22Rv1 (cell line): ENCODE measurements around the gene UQCRC1.

Experiments used
- ZFX ChIP-seq: fragments of 450-650 bp; IDR thresholded peaks from 2 replicates; pipeline ENCODE4 v1.6.1; 2017; ENCODE audit warnings: antibody characterized with exemption, borderline replicate concordance
- TF ChIP-seq, protein P1 (sequence below): fragments of 450-650 bp; IDR thresholded peaks from 2 replicates; pipeline ENCODE4 v1.5.1; 2017; ENCODE audit warnings: mild to moderate bottlenecking

DNA sequence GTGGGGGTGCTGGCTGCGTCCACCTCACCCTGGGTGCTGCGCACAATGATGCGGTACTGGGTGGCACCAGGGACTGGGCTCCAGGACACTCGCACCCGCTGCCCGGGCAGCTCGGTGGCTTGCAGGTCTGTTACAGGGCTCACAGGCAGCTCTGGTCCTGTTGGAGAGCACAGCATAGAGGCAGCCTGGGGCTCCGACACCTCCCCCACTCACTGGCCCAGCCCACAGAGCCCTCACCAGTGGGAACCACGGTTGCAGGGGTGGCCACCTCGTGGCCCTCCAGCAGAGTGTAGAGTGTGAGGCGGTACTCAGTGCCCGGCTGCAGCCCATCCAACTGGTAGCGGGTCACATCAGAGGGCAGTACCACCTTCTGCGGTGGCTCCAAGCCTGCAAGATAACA lies 18.0 kb downstream of the UQCRC1 start:
- TF ChIP-seq, protein P1, sequence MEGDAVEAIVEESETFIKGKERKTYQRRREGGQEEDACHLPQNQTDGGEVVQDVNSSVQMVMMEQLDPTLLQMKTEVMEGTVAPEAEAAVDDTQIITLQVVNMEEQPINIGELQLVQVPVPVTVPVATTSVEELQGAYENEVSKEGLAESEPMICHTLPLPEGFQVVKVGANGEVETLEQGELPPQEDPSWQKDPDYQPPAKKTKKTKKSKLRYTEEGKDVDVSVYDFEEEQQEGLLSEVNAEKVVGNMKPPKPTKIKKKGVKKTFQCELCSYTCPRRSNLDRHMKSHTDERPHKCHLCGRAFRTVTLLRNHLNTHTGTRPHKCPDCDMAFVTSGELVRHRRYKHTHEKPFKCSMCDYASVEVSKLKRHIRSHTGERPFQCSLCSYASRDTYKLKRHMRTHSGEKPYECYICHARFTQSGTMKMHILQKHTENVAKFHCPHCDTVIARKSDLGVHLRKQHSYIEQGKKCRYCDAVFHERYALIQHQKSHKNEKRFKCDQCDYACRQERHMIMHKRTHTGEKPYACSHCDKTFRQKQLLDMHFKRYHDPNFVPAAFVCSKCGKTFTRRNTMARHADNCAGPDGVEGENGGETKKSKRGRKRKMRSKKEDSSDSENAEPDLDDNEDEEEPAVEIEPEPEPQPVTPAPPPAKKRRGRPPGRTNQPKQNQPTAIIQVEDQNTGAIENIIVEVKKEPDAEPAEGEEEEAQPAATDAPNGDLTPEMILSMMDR = no peak
- TF ChIP-seq ZFX = no peak
